Osteocyte (in vitro differentiated cells): ENCODE data around the gene LHX4. TPM values are rescaled to one million over a fixed set of nuclear protein-coding genes. Genes with fewer than 3 reads are reported as not detected.

Experiments used
- DNase-seq: peaks from one replicate; pipeline ENCODE4 v3.0.0; 2021; ENCODE audit warnings: mixed read lengths; ENCODE audit not compliant: unreplicated experiment; ENCODE audit errors: extremely low spot score
- H3K27ac Mint-ChIP-seq: one replicate; pipeline ENCODE4 v1.8.0; 2021; ENCODE audit warnings: mild to moderate bottlenecking, mixed read lengths; ENCODE audit not compliant: unreplicated experiment
- H3K27me3 Mint-ChIP-seq: one replicate; pipeline ENCODE4 v1.8.0; 2021; ENCODE audit warnings: mixed read lengths; ENCODE audit not compliant: unreplicated experiment
- H3K36me3 Mint-ChIP-seq: one replicate; pipeline ENCODE4 v1.8.0; 2021; ENCODE audit warnings: mixed read lengths; ENCODE audit not compliant: unreplicated experiment
- H3K4me1 Mint-ChIP-seq: one replicate; pipeline ENCODE4 v1.8.0; 2021; ENCODE audit warnings: mixed read lengths; ENCODE audit not compliant: unreplicated experiment
- H3K4me3 Mint-ChIP-seq: one replicate; pipeline ENCODE4 v1.8.0; 2021; ENCODE audit warnings: mild to moderate bottlenecking, moderate library complexity, mixed read lengths; ENCODE audit not compliant: unreplicated experiment
- H3K9me3 Mint-ChIP-seq: one replicate; pipeline ENCODE4 v1.8.0; 2021; ENCODE audit warnings: mixed read lengths; ENCODE audit not compliant: unreplicated experiment
- total RNA-seq: library from RNA; stranded (reverse); gene quantifications from 2 replicates; pipeline ENCODE4 v1.2.1, GENCODE V29; 2021
- TF ChIP-seq, protein P1 (sequence below): fragments of 200-600 bp; sonication (generic); IDR thresholded peaks from 2 replicates; pipeline ENCODE4 v1.5.0; 2021; ENCODE audit warnings: antibody characterized with exemption, mild to moderate bottlenecking, moderate library complexity

The LHX4 gene
- total RNA-seq, 1 donor from 2014 or later: 0.70 TPM

DNA sequence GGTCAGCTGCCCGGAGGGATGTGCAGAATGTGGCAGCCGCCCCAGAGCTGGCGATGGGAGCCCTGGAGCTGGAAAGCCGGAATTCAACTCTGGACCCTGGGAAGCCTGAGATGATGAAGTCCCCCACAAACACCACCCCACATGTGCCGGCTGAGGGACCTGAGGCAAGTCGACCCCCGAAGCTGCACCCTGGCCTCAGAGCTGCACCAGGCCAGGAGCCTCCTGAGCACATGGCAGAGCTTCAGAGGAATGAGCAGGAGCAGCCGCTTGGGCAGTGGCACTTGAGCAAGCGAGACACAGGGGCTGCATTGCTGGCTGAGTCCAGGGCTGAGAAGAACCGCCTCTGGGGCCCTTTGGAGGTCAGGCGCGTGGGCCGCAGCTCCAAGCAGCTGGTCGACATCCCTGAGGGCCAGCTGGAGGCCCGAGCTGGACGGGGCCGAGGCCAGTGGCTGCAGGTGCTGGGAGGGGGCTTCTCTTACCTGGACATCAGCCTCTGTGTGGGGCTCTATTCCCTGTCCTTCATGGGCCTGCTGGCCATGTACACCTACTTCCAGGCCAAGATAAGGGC, 33.5 kb upstream of the LHX4 start:
- H3K27me3 Mint-ChIP-seq: no peaks in the 10 kb centered on the region
- H3K9me3 Mint-ChIP-seq: no peaks in the 10 kb centered on the region
- no peak for DNase-seq
- no peaks in the 10 kb centered on the region for H3K4me1 Mint-ChIP-seq
- no peak overlapping the region for H3K4me3 Mint-ChIP-seq
- H3K36me3 Mint-ChIP-seq: peaks cover 17% of the 10 kb centered on the region
- TF ChIP-seq, protein P1, sequence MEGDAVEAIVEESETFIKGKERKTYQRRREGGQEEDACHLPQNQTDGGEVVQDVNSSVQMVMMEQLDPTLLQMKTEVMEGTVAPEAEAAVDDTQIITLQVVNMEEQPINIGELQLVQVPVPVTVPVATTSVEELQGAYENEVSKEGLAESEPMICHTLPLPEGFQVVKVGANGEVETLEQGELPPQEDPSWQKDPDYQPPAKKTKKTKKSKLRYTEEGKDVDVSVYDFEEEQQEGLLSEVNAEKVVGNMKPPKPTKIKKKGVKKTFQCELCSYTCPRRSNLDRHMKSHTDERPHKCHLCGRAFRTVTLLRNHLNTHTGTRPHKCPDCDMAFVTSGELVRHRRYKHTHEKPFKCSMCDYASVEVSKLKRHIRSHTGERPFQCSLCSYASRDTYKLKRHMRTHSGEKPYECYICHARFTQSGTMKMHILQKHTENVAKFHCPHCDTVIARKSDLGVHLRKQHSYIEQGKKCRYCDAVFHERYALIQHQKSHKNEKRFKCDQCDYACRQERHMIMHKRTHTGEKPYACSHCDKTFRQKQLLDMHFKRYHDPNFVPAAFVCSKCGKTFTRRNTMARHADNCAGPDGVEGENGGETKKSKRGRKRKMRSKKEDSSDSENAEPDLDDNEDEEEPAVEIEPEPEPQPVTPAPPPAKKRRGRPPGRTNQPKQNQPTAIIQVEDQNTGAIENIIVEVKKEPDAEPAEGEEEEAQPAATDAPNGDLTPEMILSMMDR: no peak
- no peak overlapping the region for H3K27ac Mint-ChIP-seq

DNA sequence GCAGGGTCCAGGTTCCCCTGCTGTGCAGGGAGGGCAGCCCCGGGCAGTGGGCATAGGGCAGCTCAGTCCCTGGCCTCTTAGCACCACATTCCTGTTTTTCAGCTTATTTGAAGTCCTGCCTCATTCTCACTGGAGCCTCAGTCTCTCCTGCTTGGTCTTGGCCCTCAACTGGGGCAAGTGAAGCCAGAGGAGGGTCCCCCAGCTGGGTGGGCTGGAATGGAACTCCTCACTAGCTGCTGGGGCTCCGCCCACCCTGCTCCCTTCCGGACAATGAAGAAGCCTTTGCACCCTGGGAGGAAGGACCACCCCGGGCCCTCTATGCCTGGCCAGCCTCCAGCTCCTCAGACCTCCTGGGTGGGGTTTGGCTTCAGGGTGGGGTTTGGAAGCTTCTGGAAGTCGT, 32.8 kb upstream of the LHX4 start:
- Mint-ChIP-seq H3K27ac (no peak overlapping the region), H3K4me1 (no peaks in the 10 kb centered on the region), H3K27me3 (no peaks in the 10 kb centered on the region), H3K36me3 (peaks cover 15% of the 10 kb centered on the region), H3K4me3 (no peak overlapping the region), H3K9me3 (no peaks in the 10 kb centered on the region)
- TF ChIP-seq, protein P1: no peak
- no peak for DNase-seq

- Mint-ChIP-seq H3K4me3 (no peak overlapping the region), H3K36me3 (peaks cover 6% of the 10 kb centered on the region), H3K4me1 (no peaks in the 10 kb centered on the region), H3K27ac (no peak overlapping the region), H3K9me3 (no peaks in the 10 kb centered on the region), H3K27me3 (no peaks in the 10 kb centered on the region)
- TF ChIP-seq, protein P1: no peak
- no peak for DNase-seq
Measured at GRCh38 chr1:180198196-180198595, 31.9 kb upstream of the LHX4 start.

DNA sequence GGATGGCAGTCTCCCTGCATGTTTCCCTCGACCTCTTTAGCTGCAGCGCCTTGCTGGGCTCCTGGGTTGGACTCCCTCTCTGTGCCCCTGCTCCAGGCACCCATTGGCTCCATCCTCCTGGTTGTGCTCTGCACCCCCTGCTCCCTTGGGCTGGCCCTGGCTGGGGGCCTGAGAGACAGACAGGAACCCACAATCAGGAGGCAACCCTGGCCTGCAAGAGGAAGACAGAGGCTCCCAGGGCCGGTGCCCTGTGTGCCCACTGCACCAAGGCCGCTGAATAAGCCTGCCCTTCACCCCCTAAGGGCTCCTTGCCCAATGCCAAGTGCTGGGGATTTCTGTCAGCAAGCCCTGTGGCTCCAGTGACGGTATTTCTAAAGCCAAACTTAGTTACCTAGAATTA, 31.5 kb upstream of the LHX4 start:
- Mint-ChIP-seq H3K4me3 (no peak overlapping the region), H3K27ac (no peak overlapping the region), H3K36me3 (peaks cover 5% of the 10 kb centered on the region), H3K9me3 (no peaks in the 10 kb centered on the region), H3K4me1 (no peaks in the 10 kb centered on the region), H3K27me3 (no peaks in the 10 kb centered on the region)
- no peak for DNase-seq
- TF ChIP-seq, protein P1: no peak

- Mint-ChIP-seq H3K9me3 (no peaks in the 10 kb centered on the region), H3K4me1 (no peaks in the 10 kb centered on the region), H3K27me3 (no peaks in the 10 kb centered on the region), H3K4me3 (no peak overlapping the region), H3K27ac (no peak overlapping the region), H3K36me3 (peaks cover 5% of the 10 kb centered on the region)
- no peak for DNase-seq
- TF ChIP-seq, protein P1: no peak
Measured at GRCh38 chr1:180199018-180199417, 31.0 kb upstream of the LHX4 start.
